PC-9 (cell line): ENCODE results near the gene DHRS7B.
"Not testable (repeated sequence)": the region's sequence is repeated elsewhere in the genome, so short reads cannot be mapped to it uniquely, and the experiment has no call there.

Source experiments
- CTCF ChIP-seq: fragments of 200-600 bp; sonication (generic); conservative IDR thresholded peaks from 2 replicates; pipeline ENCODE4 v1.6.1; 2017; ENCODE audit warnings: mixed run types, antibody characterized with exemption, mild to moderate bottlenecking, moderate library complexity
- EZH2 ChIP-seq: fragments of 200-600 bp; sonication (generic); IDR thresholded peaks from 2 replicates; pipeline ENCODE4 v1.8.0; 2017; ENCODE audit warnings: antibody characterized with exemption, low read depth

- TF ChIP-seq CTCF, EZH2: not testable (repeated sequence)
Observed at GRCh38 chr17:21144299-21144698, 17.5 kb downstream of the DHRS7B start.
